Activated CD8-positive, alpha-beta memory T cell treated with anti-CD3 and anti-CD28 coated beads for 36 hours (primary cell): ENCODE data around the gene NPLOC4. TPM values are rescaled to one million over a fixed set of nuclear protein-coding genes. Genes with fewer than 3 reads are reported as not detected.
"Not testable (repeated sequence)": the region's sequence is repeated elsewhere in the genome, so short reads cannot be mapped to it uniquely, and the experiment has no call there.

ENCODE experiments used
- CTCF ChIA-PET: fragments of 350-600 bp; sonication (Branson Sonifier 250); formaldehyde crosslinking; loops from one replicate; lab custom pipeline; 2021; ENCODE audit warnings: antibody characterized with exemption; lab: Charles Lee
- POLR2A ChIA-PET: fragments of 350-600 bp; sonication (Branson Sonifier 250); formaldehyde crosslinking; loops from one replicate; lab custom pipeline; 2021; ENCODE audit warnings: antibody characterized with exemption; lab: Charles Lee
- total RNA-seq, 2 experiments: library from RNA; stranded (reverse); gene quantifications; one replicate each; pipeline ENCODE4 v1.2.3, GENCODE V29; 2021

Gene NPLOC4
- total RNA-seq, 2 experiments from 2014 or later, result 114 to 119 TPM

DNA sequence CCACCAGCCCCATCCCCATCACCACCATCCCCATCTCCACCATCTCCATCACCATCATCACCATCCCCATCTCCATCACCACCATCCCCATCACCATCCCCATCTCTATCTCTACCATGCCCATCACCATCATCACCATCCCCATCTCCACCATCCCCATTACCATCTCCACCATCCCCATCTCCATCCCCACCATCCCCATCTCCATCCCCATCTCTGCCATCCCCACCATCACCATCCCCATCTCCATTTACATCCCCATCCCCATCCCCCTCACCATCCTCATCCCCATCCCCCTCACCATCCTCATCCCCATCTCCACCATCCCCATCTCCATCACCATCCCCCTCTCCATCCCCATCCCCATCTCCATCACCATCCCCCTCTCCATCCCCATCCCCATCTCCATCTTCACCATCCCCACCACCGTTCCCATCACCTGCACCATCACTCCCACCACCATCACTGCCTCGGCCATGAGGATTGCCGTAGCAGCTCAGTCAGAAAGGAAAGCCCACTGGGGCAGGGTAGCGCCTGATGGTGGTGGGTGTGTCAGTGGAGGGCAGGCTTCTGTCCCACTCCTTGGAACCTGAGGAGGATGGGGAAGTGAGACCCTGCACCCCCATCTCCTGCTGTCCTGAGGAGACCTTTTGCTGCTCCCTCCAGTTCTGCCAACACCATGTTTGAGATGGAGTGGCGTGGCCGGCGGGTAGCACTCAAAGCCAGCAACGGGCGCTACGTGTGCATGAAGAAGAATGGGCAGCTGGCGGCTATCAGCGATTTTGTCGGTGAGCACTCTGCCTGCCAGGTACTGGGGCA, 101.2 kb downstream of the NPLOC4 start:
- ChIA-PET POLR2A (interaction anchor here (0.7 to 0.9 kb wide), 2 partner anchors 22 to 27 kb away, joined by 3 to 4 read pairs; no protein-coding TSS in a partner anchor), CTCF (interaction anchor here (1.0 kb wide), 1 partner anchor 17 kb away, joined by 4 read pairs; no protein-coding TSS in a partner anchor)

DNA sequence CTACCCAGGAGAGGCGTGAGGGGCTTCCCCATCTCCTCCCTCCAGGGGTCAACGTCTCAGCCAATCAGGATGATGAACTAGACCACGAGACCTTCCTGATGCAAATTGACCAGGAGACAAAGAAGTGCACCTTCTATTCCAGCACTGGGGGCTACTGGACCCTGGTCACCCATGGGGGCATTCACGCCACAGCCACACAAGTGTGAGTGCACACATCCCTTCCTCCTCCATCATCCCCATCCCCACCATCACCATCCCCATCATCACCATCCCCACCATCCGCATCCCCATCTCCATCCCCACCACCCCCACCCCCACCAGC, 101.9 kb downstream of the NPLOC4 start:
- POLR2A ChIA-PET, result no interaction called here
- CTCF ChIA-PET, result no interaction called here

DNA sequence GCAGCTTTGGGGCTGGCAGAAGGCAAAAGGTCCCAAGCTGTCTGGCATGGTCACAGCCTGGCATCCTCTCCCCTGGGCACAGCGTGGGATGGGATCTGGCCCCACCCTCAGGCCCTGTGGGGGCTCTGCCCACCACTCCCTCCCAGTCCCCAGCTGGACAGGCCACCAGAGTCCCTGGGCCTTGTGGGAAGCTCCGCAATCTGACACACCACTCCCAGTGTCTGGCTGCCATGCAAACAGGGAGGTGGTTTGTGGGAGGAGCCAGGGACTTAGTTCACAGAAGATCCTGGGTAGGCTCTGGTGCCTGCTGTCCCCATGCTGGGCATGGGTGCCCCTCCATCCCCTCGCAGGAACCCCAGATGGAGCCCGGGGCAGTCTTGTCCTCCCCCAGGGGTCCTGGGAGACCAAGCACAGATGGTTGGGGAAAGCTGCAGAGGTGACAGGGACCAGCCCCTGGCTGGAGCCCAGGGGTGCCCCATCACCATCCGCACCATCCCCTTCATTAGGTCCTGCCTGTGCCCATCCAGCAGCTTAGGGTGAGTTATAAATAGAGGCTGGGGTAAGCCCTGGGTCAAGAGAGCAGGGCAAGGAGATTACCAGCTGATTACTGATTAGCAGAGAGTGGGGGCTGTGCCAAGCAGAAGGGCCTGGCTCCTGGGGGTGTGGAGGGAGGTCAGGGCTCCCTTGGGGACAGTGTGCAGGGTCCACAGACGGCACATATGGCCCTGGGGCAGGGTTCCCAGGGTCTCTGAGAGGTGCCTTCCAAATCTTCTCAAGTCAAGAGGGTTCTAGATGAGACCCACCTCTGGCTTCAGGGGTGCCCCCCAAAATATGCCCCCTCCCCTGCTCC, 102.5 kb downstream of the NPLOC4 start:
- ChIA-PET POLR2A (interaction anchor here (1.0 kb wide), 1 partner anchor 18 kb away, joined by 4 read pairs; the partner anchor contains the start of gene FAAP100), CTCF (no interaction called here)

DNA sequence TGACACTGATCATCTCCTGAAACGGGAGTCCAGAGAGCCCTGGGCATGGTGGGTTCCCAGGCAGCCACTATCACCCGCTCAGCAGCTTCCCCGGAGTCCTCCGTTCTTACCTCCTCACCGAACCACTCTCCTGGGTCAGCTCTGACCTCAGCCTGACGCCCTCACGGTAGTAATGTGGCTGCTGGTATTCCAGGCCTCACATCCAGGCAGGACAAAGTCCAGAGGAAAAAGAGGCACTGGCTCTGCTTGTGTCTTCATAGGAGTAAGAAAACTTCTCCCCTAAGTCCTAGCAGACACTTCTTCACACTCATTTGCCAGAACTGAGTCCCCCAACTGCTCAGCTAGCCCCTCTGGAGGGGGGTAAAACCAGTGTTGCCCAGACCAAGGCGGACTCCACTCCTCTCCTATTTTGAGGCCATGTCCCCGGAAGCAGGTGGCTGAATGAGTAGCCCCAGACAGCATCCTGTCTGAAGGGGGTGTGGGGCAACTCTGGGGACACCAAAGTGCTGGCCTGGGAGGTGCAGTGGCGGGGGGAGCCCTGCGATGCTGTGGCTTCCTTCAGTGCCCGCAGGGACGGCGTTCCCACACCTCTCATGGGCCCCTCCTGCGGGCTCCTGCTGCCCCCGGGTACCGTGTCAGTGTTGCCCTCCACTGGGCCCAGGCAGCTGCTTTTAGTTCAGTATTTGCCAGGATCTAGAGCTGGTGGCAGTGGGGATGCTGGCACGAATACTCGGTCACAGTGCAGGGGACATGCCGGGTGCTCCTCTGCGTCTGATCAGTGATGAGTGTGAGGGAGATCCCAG, 103.4 kb downstream of the NPLOC4 start:
- ChIA-PET CTCF (interaction anchor here (0.9 kb wide), 1 partner anchor 69 kb away, joined by 3 read pairs; no protein-coding TSS in a partner anchor), POLR2A (interaction anchor here (1.0 kb wide), 1 partner anchor 19 kb away, joined by 4 read pairs; the partner anchor contains the start of gene FAAP100)

DNA sequence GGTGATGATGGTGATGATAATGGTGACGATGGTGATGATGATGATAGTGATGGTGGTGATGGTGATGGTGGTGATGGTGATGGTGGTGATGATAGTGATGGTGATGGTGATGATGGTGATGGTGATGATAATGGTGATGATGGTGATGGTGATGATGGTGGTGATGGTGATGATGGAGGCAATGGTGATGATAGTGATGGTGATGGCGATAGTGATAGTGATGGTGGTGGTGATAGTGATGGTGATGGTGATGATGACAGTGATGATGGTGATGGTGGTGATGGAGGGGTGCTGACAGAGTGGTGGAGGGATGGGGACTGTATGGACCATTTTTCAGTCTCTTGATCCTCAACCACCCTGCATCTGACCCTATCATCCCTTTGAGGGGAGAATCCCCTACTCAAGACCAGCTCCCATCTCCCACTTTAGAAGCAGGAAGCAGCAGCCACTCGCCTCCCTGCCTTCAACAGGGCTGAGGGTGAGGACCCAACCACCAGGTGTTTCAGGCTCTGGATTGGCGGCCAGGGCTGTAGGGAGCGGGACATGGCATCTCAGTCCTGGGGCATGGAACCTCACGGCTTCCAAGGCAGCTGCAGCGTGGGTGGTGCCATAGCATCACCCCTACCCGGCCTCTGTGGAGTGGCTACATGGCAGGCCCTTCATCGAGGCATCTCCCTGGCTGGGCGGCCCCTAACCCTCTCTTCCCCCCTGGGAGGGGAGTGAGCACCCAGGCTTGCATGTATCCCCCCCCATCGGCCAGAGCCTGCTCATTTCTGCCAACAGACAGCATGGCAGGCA, 104.2 kb downstream of the NPLOC4 start:
- POLR2A ChIA-PET, result no interaction called here
- CTCF ChIA-PET, result interaction anchor here (0.5 to 0.9 kb wide), 2 partner anchors 32 to 70 kb away, joined by 3 read pairs; no protein-coding TSS in a partner anchor

DNA sequence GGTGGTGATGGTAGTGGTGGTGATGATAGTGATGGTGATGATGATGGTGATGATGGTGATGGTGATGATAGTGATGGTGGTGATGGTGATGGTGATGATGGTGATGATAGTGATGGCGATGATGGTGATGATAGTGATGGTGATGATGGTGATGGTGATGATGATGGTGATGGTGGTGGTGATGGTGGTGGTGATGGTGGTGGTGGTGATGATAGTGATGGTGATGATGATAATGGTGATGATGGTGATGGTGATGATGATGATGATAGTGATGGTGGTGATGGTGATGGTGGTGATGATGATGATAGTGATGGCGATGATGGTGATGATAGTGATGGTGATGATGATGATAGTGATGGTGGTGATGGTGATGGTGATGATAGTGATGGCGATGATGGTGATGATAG, 104.9 kb downstream of the NPLOC4 start:
- POLR2A ChIA-PET, result not testable (repeated sequence)
- CTCF ChIA-PET, result interaction anchor here (0.5 kb wide), 1 partner anchor 33 kb away, joined by 3 read pairs; no protein-coding TSS in a partner anchor

DNA sequence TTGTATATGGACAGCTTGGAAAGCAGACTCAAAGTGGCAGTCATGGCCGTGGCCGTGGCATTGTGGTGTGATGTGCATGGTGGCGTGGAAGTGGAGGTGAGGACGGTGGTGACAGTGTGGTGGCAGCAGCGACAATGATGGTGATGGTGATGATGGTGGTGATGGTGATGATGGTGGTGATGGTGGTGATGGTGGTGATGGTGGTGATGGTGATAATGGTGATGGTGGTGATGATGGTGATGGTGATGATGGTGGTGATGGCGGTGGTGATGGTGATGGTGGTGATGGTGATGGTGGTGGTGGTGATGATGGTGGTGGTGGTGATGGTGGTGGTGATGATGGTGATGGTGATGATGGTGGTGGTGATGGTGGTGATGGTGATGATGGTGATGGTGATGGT, 105.9 kb downstream of the NPLOC4 start:
- CTCF ChIA-PET, POLR2A ChIA-PET: not testable (repeated sequence)

DNA sequence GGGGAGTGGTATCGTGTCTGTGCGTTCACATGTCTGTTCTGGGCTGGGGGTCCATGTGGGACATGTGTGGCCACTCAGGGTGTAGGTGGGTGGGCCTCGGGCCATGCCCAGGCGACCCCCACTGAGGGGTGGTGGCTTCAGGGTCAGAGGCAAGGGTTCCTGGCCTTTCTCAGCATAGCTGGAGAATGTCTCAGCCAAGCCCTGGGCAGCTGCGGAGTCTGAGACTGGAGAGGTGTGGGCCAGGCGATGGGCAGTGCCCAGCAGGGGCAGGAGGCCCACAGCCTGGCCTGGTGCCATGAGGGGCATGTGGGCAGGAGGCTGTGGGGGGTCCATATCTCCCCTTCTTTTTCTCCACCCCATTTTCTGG, 107.5 kb downstream of the NPLOC4 start:
- POLR2A ChIA-PET, result no interaction called here
- CTCF ChIA-PET, result no interaction called here

DNA sequence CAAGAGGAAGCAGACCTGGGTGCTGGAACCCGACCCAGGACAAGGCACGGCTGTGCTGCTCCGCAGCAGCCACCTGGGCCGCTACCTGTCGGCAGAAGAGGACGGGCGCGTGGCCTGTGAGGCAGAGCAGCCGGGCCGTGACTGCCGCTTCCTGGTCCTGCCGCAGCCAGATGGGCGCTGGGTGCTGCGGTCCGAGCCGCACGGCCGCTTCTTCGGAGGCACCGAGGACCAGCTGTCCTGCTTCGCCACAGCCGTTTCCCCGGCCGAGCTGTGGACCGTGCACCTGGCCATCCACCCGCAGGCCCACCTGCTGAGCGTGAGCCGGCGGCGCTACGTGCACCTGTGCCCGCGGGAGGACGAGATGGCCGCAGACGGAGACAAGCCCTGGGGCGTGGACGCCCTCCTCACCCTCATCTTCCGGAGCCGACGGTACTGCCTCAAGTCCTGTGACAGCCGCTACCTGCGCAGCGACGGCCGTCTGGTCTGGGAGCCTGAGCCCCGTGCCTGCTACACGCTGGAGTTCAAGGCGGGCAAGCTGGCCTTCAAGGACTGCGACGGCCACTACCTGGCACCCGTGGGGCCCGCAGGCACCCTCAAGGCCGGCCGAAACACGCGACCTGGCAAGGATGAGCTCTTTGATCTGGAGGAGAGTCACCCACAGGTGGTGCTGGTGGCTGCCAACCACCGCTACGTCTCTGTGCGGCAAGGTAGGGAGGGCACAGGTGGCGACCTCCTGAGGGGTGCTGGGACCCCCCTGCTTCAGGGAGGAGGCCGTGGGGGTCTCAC, 108.1 kb downstream of the NPLOC4 start:
- POLR2A ChIA-PET, result no interaction called here
- CTCF ChIA-PET, result no interaction called here

DNA sequence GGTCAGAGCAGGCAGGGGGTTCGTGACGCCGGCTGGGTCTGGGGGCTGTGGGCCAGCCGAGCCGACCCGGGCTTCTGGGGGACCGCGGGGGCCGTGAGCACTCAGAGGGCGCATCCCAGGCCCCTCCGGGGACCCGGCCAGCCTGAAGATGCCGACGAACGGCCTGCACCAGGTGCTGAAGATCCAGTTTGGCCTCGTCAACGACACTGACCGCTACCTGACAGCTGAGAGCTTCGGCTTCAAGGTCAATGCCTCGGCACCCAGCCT, 108.6 kb downstream of the NPLOC4 start:
- CTCF ChIA-PET, result no interaction called here

DNA sequence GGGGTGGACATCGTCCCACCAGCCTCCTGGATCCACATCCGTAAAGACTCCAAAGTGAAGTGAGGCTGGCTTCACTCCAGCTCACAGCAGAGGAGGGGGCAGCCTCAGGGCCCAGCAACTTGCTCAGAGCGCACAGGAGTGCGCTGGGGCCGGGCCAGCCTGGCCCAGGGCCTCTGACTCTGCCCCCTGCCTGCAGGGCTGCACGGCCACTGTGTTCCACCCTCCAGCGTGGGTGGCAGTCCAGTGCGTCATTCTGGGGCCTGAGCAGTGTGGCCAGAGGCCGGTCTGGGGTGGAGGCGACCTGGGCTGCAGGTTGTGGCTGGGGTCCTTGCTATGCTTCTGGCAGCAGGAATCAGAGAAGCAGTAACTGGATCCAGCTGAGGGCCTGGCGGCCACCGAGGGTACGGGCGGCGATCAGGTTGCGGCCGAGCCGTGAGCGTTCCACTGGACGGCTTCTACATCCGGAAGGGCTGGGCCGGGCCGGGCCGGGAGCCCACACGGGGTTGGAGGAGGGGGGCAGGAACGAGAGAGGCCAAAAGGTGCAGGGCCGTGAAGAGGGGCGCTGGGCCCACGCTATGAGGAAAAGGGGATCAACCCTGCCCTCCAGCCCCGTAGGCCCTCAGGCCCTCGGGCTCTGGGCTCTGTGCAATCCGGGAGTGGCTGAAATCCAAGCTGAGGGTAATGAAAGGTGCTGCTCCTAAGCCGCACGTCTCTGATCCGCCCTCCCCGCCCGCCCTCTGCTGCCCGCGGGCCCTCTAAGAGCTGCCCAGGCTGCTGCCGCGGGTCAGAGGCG, 109.1 kb downstream of the NPLOC4 start, which contains the start of gene FSCN2:
FSCN2 (plus strand) TSS at position 787 of the 793 bp plus-strand sequence. CDS start 155 bp downstream, outside the sequence.
- ChIA-PET CTCF (no interaction called here), POLR2A (no interaction called here)

More for the DNA sequence above, 108.6 kb downstream of the NPLOC4 start:
- POLR2A ChIA-PET, result no interaction called here

DNA sequence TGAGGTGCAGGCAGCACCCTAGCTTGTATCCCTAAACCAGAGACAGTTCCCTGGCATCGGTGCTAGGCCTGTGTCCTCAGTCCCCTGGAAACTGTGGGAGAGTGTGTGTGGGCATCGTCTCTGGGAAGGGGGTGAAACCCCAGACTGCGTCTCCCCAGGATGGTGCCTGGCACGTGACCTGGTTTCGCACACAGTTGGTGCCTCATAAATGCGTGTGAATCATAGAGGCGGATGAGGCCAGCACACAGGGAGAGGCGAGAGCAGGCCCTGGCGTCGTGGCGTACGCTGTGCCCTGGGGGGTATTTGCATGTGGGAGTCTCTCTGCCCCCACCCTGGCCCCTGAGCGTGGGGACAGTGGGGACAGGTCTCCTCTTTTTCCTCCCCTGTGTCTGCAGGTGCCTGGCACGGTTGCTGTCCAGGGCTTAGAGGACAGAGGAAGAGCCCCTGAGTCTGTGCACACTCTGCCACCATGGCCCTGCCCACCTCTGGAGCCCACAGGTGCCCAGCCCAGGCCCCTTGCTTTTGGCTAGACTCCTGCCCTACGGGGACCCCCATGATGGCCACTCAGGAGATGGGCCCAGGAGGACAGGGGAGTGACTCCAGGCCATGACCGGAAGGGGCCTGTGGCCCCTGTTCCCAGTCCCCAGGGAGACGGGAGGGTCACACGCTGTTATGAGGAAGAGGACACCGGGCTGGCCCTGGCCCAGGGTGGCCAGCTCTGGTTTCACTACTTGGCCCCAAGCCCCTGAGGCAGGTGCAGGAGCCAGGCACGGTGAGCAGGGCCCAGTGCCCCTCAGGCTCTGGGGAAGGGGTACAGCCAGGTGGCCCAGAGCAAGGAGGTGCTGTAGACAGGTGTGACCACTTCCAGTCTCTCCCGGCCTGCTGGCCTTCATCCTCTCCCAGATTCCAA, 110.0 kb downstream of the NPLOC4 start:
- ChIA-PET CTCF (no interaction called here), POLR2A (no interaction called here)

DNA sequence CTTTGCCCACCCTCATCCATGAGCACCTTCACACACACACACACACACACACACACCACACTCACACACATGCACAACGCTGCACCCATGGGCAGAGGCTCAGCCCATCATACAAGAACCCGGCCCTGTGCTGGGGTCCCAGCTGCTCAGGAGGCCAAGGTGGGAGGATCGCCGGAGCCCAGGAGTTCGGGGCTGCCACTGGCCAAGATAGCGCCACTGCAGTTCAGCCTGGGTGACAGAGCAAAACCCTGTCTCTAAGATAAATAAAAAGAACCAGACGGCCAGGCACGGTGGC, 112.1 kb downstream of the NPLOC4 start:
- CTCF ChIA-PET, result no interaction called here
- POLR2A ChIA-PET, result no interaction called here

DNA sequence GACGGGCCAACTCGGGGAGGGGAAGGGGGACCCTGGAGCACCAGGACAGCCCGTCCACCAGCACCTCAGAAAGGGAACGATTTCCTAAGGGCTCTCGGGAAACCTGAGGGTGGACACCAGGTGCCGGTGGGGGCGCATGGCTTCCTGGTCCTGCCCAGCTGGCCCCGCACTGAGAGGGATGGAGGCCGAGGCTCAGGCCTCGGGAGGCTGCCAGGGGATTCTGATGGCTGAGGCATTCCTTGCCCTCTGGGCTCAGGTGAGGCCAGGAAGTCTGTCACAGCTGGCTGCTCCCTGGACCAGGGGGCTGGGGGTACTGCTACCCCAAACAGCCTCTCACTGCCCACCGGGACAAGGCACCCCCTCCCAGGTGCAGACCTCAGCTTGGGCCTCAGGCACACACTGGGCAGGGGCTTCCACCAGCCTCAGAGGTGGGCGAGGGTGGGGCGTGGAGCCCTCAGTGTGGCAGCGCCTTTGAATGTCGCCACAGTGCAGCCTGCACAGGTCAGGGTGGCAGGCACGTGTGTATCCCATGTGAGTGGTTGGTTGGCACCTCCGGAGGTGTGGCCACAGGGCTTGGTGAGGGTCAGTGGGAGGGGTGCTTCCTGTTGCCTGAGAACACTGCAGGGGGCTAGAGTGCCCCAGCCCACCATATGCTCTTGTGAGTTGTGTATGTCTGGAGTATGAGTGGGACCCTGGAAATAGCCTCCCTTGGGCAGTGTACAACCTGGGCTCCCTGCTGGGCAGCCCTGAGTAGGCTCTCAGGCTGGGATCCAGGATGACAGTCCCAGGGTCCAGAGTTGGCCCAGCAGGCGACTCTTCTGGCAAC, 112.7 kb downstream of the NPLOC4 start:
- ChIA-PET CTCF (no interaction called here), POLR2A (no interaction called here)

DNA sequence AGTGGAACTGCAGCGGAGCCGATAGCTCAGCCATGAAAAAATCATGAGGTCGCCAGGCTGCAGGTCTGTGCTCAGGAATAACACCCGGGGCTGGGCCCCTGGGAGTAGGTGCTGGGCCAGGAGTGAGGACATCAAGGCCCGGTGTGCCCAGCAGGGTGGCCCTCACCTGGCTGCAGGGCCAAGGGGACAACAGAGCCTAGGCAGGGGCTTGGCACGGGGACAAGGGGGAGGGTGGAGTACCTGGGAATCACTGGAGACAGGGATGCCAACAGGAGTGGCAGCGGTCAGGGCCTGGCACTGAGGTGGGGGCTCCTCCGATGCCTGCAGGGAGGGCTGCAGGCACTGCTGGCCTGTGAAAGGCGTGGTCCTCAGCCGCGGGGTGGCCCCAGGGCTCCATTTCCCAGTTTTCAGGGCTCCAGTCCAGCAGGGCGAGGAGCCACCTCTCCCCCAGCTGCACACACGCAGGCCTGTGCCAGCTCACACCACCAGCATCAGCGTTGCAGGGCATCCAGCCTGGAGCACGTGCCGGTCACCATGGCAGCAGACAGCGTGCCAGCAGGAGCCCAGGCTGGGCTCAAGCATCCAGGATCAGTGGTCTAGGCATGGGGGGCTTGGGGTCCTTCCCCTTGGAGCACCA, 113.4 kb downstream of the NPLOC4 start:
- ChIA-PET CTCF (no interaction called here), POLR2A (no interaction called here)
